Naive thymus-derived CD8-positive, alpha-beta T cell (primary cell): ENCODE results near the gene MUC12. TPM values are rescaled to one million over a fixed set of nuclear protein-coding genes. Genes with fewer than 3 reads are reported as not detected.

Experiments
- ATAC-seq, 2 donors: fragments of 150-1000 bp; cut with Tn5 transposase in 1 of 2; sonication (Bioruptor Pico), chemical (Tn5 transposase) in 1 of 2; 1 replicate in 1 of 2; 2 replicates in 1 of 2; pipeline ENCODE4 v1.10.0; 2021; ENCODE audit warnings: mild to moderate bottlenecking in 2 of 2, moderate library complexity in 2 of 2
- POLR2A ChIA-PET: fragments of 350-600 bp; sonication (Branson Sonifier 250); formaldehyde crosslinking; loops from one replicate; lab custom pipeline; 2021; ENCODE audit warnings: antibody characterized with exemption; lab: Charles Lee
- DNase-seq, 10 donors: peaks; one replicate each; pipeline versions ENCODE4 v3.0.0 to v3.0.0-alpha.2; 2020 to 2022
- H3K27ac Mint-ChIP-seq, 10 donors: one replicate each; pipeline ENCODE4 v1.8.0; 2020 to 2022; ENCODE audit warnings: mild to moderate bottlenecking in 10 of 10, mixed read lengths in 10 of 10, moderate library complexity in 4 of 10, inconsistent platforms in 1 of 10
- H3K27me3 Mint-ChIP-seq, 5 donors: one replicate each; pipeline ENCODE4 v1.8.0; 2021 to 2022; ENCODE audit warnings: mixed read lengths in 5 of 5
- H3K36me3 Mint-ChIP-seq, 3 donors: one replicate each; pipeline ENCODE4 v1.8.0; 2020 to 2022; ENCODE audit warnings: mixed read lengths in 3 of 3, mild to moderate bottlenecking in 2 of 3, inconsistent platforms in 1 of 3
- H3K4me1 Mint-ChIP-seq, 4 donors: one replicate each; pipeline ENCODE4 v1.8.0; 2021 to 2022; ENCODE audit warnings: mixed read lengths in 4 of 4
- H3K4me3 Mint-ChIP-seq, 10 donors: one replicate each; pipeline ENCODE4 v1.8.0; 2020 to 2022; ENCODE audit warnings: mild to moderate bottlenecking in 10 of 10, mixed read lengths in 10 of 10, moderate library complexity in 6 of 10, inconsistent platforms in 1 of 10
- H3K9me3 Mint-ChIP-seq, 9 donors: one replicate each; pipeline ENCODE4 v1.8.0; 2020 to 2022; ENCODE audit warnings: mixed read lengths in 9 of 9, mild to moderate bottlenecking in 3 of 9, inconsistent platforms in 1 of 9, moderate library complexity in 1 of 9
- polyA plus RNA-seq, 3 donors: library from polyadenylated mRNA; unstranded; fragments of 300-500 nt; fragmentation: Illumina TruSeq; gene quantifications; one replicate each; pipeline ENCODE4 v1.2.3, GENCODE V29; 2021
- total RNA-seq, 8 experiments: library from RNA in 2 of 8; stranded (reverse) in 2 of 8; gene quantifications; one replicate each; pipeline ENCODE4 v1.2.3 and lab custom pipeline; 2021 to 2026

Gene MUC12
- total and polyA plus RNA-seq, 5 experiments from 2014 or later: 0.42 TPM; not detected in 4

- ATAC-seq: no peak
- H3K27me3 Mint-ChIP-seq: peaks cover 17 to 41% (median 28%) of the 10 kb centered on the region in 5 donors
- H3K36me3 Mint-ChIP-seq: no peaks in the 10 kb centered on the region
- H3K9me3 Mint-ChIP-seq: peaks cover 0 to 3% (median 0%) of the 10 kb centered on the region in 9 donors
- peaks cover 0 to 1% (median 0%) of the 10 kb centered on the region in 4 donors for H3K4me1 Mint-ChIP-seq
- H3K27ac Mint-ChIP-seq: no peak overlapping the region
- POLR2A ChIA-PET: no interaction called here
- H3K4me3 Mint-ChIP-seq: no peak overlapping the region
- no peak for DNase-seq
Observed at GRCh38 chr7:100946766-100947365, 22.5 kb upstream of the MUC12 start.

- POLR2A ChIA-PET: no interaction called here
- H3K27ac Mint-ChIP-seq: no peak overlapping the region
- no peak overlapping the region for H3K4me3 Mint-ChIP-seq
- H3K36me3 Mint-ChIP-seq: no peaks in the 10 kb centered on the region
- DNase-seq: no peak
- ATAC-seq: no peak
- H3K9me3 Mint-ChIP-seq: peaks cover 0 to 3% (median 0%) of the 10 kb centered on the region in 9 donors
- H3K27me3 Mint-ChIP-seq: peaks cover 17 to 41% (median 26%) of the 10 kb centered on the region in 5 donors
- H3K4me1 Mint-ChIP-seq: no peaks in the 10 kb centered on the region
Observed at GRCh38 chr7:100947792-100948191, 21.6 kb upstream of the MUC12 start.

- Mint-ChIP-seq H3K4me1 (no peaks in the 10 kb centered on the region), H3K27ac (no peak within 1 kb of the TSS), H3K27me3 (peaks cover 14 to 35% (median 20%) of the 10 kb centered on the region in 5 donors), H3K36me3 (no peaks in the 10 kb centered on the region), H3K9me3 (peaks cover 0 to 2% (median 0%) of the 10 kb centered on the region in 9 donors), H3K4me3 (no peak within 1 kb of the TSS)
- no peak for DNase-seq
- POLR2A ChIA-PET: no interaction called here
- ATAC-seq: no peak
Observed at GRCh38 chr7:100949227-100949932, 20.0 kb upstream of the MUC12 start, which contains the start of gene MUC3A. Gene MUC3A, plus strand, starts transcription at chr7:100949534. Its CDS starts 91 bp downstream, at chr7:100949625.

- DNase-seq (no peak), ATAC-seq (no peak)
- H3K27ac Mint-ChIP-seq: no peak overlapping the region
- H3K9me3 Mint-ChIP-seq: no peaks in the 10 kb centered on the region
- H3K27me3 Mint-ChIP-seq: peaks cover 10 to 31% (median 20%) of the 10 kb centered on the region in 5 donors
- H3K36me3 Mint-ChIP-seq: no peaks in the 10 kb centered on the region
- POLR2A ChIA-PET: no interaction called here
- H3K4me1 Mint-ChIP-seq: no peaks in the 10 kb centered on the region
- H3K4me3 Mint-ChIP-seq: no peak overlapping the region
Observed at GRCh38 chr7:100949933-100950443, 19.4 kb upstream of the MUC12 start.

- DNase-seq (no peak), ATAC-seq (no peak)
- POLR2A ChIA-PET: no interaction called here
- H3K27ac Mint-ChIP-seq: no peak overlapping the region
- H3K4me3 Mint-ChIP-seq: no peak overlapping the region
- H3K4me1 Mint-ChIP-seq: no peaks in the 10 kb centered on the region
- H3K36me3 Mint-ChIP-seq: no peaks in the 10 kb centered on the region
- H3K27me3 Mint-ChIP-seq: peaks cover 9 to 24% (median 15%) of the 10 kb centered on the region in 5 donors
- H3K9me3 Mint-ChIP-seq: no peaks in the 10 kb centered on the region
Observed at GRCh38 chr7:100951172-100951571, 18.2 kb upstream of the MUC12 start.

- DNase-seq (no peak), ATAC-seq (no peak)
- H3K27me3 Mint-ChIP-seq: peaks cover 8 to 21% (median 11%) of the 10 kb centered on the region in 5 donors
- H3K27ac Mint-ChIP-seq: no peak overlapping the region
- no peaks in the 10 kb centered on the region for H3K4me1 Mint-ChIP-seq
- H3K4me3 Mint-ChIP-seq: no peak overlapping the region
- H3K36me3 Mint-ChIP-seq: no peaks in the 10 kb centered on the region
- H3K9me3 Mint-ChIP-seq: no peaks in the 10 kb centered on the region
- POLR2A ChIA-PET: no interaction called here
Observed at GRCh38 chr7:100951888-100952560, 17.3 kb upstream of the MUC12 start.

- POLR2A ChIA-PET: no interaction called here
- no peak for ATAC-seq
- H3K27me3 Mint-ChIP-seq: peaks cover 8 to 21% (median 11%) of the 10 kb centered on the region in 5 donors
- no peaks in the 10 kb centered on the region for H3K36me3 Mint-ChIP-seq
- no peak overlapping the region for H3K27ac Mint-ChIP-seq
- no peaks in the 10 kb centered on the region for H3K9me3 Mint-ChIP-seq
- H3K4me1 Mint-ChIP-seq: no peaks in the 10 kb centered on the region
- no peak for DNase-seq
- no peak overlapping the region for H3K4me3 Mint-ChIP-seq
Observed at GRCh38 chr7:100952641-100953040, 16.7 kb upstream of the MUC12 start.

- POLR2A ChIA-PET: interaction anchor here (0.6 kb wide), 1 partner anchor 1109 kb away, joined by 3 read pairs; no protein-coding TSS in a partner anchor
- no peak for DNase-seq
Observed at GRCh38 chr7:100957832-100958421, 11.4 kb upstream of the MUC12 start.

GRCh38 chr7:100959894-100960293 lies 9.5 kb upstream of the MUC12 start:
- no peaks in the 10 kb centered on the region for H3K36me3 Mint-ChIP-seq

More at GRCh38 chr7:100957832-100958421, 11.4 kb upstream of the MUC12 start:
- Mint-ChIP-seq H3K9me3 (no peaks in the 10 kb centered on the region), H3K27ac (no peak overlapping the region), H3K4me1 (no peaks in the 10 kb centered on the region), H3K4me3 (no peak overlapping the region), H3K36me3 (no peaks in the 10 kb centered on the region), H3K27me3 (peaks cover 1 to 8% (median 5%) of the 10 kb centered on the region in 5 donors)
- peak in 1 of 2 donors; percentile 16 for ATAC-seq

GRCh38 chr7:100962537-100962936 lies 6.8 kb upstream of the MUC12 start:
- DNase-seq (no peak), ATAC-seq (no peak)
- POLR2A ChIA-PET: no interaction called here
- Mint-ChIP-seq H3K36me3 (peaks cover 0 to 2% (median 0%) of the 10 kb centered on the region in 3 donors), H3K9me3 (no peaks in the 10 kb centered on the region), H3K27ac (no peak overlapping the region), H3K4me1 (peaks cover 14 to 22% (median 21%) of the 10 kb centered on the region in 4 donors), H3K4me3 (no peak overlapping the region), H3K27me3 (peaks cover 28 to 44% (median 41%) of the 10 kb centered on the region in 5 donors)

More at GRCh38 chr7:100959894-100960293, 9.5 kb upstream of the MUC12 start:
- ATAC-seq (no peak), DNase-seq (no peak)
- POLR2A ChIA-PET: no interaction called here
- H3K4me1 Mint-ChIP-seq: peaks cover 0 to 2% (median under 1%) of the 10 kb centered on the region in 4 donors
- no peak overlapping the region for H3K27ac Mint-ChIP-seq
- H3K9me3 Mint-ChIP-seq: no peaks in the 10 kb centered on the region
- H3K27me3 Mint-ChIP-seq: peaks cover 10 to 22% (median 19%) of the 10 kb centered on the region in 5 donors
- H3K4me3 Mint-ChIP-seq: no peak overlapping the region

- DNase-seq: no peak
- Mint-ChIP-seq H3K4me3 (peak overlapping the region in 3 of 10 donors; percentile 2 to 26 (median 6)), H3K4me1 (peaks cover 16 to 25% (median 23%) of the 10 kb centered on the region in 4 donors), H3K27ac (peak overlapping the region in 1 of 10 donors; percentile 58), H3K27me3 (peaks cover 32 to 53% (median 47%) of the 10 kb centered on the region in 5 donors), H3K36me3 (peaks cover 0 to 2% (median 0%) of the 10 kb centered on the region in 3 donors), H3K9me3 (no peaks in the 10 kb centered on the region)
- no peak for ATAC-seq
- POLR2A ChIA-PET: no interaction called here
Observed at GRCh38 chr7:100963386-100963785, 6.0 kb upstream of the MUC12 start.

- Mint-ChIP-seq H3K4me1 (peaks cover 16 to 25% (median 23%) of the 10 kb centered on the region in 4 donors), H3K27me3 (peaks cover 32 to 58% (median 50%) of the 10 kb centered on the region in 5 donors), H3K36me3 (peaks cover 0 to 2% (median 0%) of the 10 kb centered on the region in 3 donors), H3K9me3 (no peaks in the 10 kb centered on the region), H3K4me3 (peak overlapping the region in 4 of 10 donors; percentile 2 to 26 (median 4)), H3K27ac (peak overlapping the region in 1 of 10 donors; percentile 58)
- ATAC-seq (no peak), DNase-seq (no peak)
- POLR2A ChIA-PET: no interaction called here
Observed at GRCh38 chr7:100963874-100964273, 5.5 kb upstream of the MUC12 start.
